H1 (cell line): ENCODE results near the gene NR3C1. TPM values are rescaled to one million over a fixed set of nuclear protein-coding genes. Genes with fewer than 3 reads are reported as not detected.

Experiments used
- JUN ChIP-seq: IDR thresholded peaks from 2 replicates; pipeline ENCODE4 v1.6.1; 2011; ENCODE audit warnings: low read depth, mild to moderate bottlenecking, improper control_type of control experiment, low read length
- JUND ChIP-seq: IDR thresholded peaks from 2 replicates; pipeline ENCODE4 v1.6.1; 2011; ENCODE audit warnings: mild to moderate bottlenecking, improper control_type of control experiment, low read length
- KDM5A ChIP-seq: fragments of 200-600 bp; IDR thresholded peaks from 2 replicates; pipeline ENCODE4 v1.7.1; 2012; ENCODE audit warnings: mild to moderate bottlenecking, low read length, inconsistent platforms, mixed read lengths
- MAFK ChIP-seq: IDR thresholded peaks from 2 replicates; pipeline ENCODE4 v1.6.1; 2012; ENCODE audit warnings: low read depth, mild to moderate bottlenecking, improper control_type of control experiment, low read length
- SIRT6 ChIP-seq: IDR thresholded peaks from one replicate; pipeline ENCODE4 v1.7.1; 2012; ENCODE audit warnings: low read length, inconsistent platforms
- polyA plus RNA-seq, 7 experiments: library from polyadenylated mRNA; depleted of rRNA in 3 of 7; stranded (reverse) in 5 of 7; unstranded in 2 of 7; fragments of >200 nt in 5 of 7; fragments of 200-250 nt in 2 of 7; gene quantifications; 1 replicate in 5 of 7; 2 replicates in 1 of 7; 4 replicates in 1 of 7; pipeline versions ENCODE4 v1.2.1 to v1.2.3, GENCODE V29; 2011 to 2013; ENCODE audit warnings: missing spikeins in 2 of 7, mixed read lengths in 2 of 7
- total RNA-seq: library from RNA; stranded (reverse); fragmentation: NEBNext Ultra II Directional; extraction: Animal tissue kit (Norgen Biotek cat#: 25700); gene quantifications from 2 replicates; pipeline ENCODE4 v1.2.1, GENCODE V29; 2021

NR3C1 gene
- total and polyA plus RNA-seq, 2 of the 8 experiments (the other 6 are each of a cell fraction or from before 2014, with no cell fraction given) = 1.7 to 5.4 TPM

DNA sequence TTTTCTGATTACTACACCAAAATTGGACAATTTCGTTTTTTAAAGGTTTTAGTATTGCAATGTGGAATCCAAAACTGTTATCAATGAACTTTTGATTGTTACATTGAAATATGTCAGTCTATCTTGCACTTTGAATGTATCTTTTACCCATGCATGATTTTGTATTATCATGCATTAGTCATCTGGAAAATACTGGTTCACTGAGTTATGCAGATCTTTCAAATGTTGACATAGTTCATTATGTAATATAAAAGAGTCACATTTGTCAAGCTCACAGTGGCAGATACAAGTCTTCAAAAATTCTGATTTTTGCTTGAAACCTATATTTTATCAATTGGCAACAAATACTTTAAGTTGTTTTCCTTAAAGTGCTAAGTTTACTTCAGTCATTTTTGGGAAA lies 85.2 kb downstream of the NR3C1 start (continued):
- TF ChIP-seq KDM5A (no peak), SIRT6 (no peak), MAFK (no peak), JUN (no peak), JUND (no peak)
